Mesendoderm (in vitro differentiated cells): ENCODE data around the gene RIT2.

Experiments
- DNase-seq: peaks from one replicate; pipeline ENCODE4 v3.0.0; 2013
- H2AK5ac ChIP-seq: 2 replicates; pipeline ENCODE4 v1.6.1; 2013; ENCODE audit warnings: low read length, inconsistent platforms
- H2BK120ac ChIP-seq: 2 replicates; pipeline ENCODE4 v1.6.1; 2013; ENCODE audit warnings: low read depth, mild to moderate bottlenecking, low read length, moderate library complexity, mixed read lengths
- H2BK15ac ChIP-seq: replicated peaks from 2 replicates; pipeline ENCODE4 v1.6.1; 2013; ENCODE audit warnings: low read depth, mild to moderate bottlenecking, moderate library complexity
- H2BK5ac ChIP-seq: 2 replicates; pipeline ENCODE4 v1.6.1; 2013; ENCODE audit warnings: low read length, inconsistent platforms
- H3K18ac ChIP-seq: 2 replicates; pipeline ENCODE4 v1.6.1; 2013; ENCODE audit warnings: mild to moderate bottlenecking, low read length, mixed read lengths
- H3K23ac ChIP-seq: one replicate; pipeline ENCODE4 v1.6.1; 2013; ENCODE audit warnings: low read length
- H3K27ac ChIP-seq: 2 replicates; pipeline ENCODE4 v1.5.1; 2013; ENCODE audit warnings: low read depth, mild to moderate bottlenecking, inconsistent platforms, low read length, moderate library complexity
- H3K27me3 ChIP-seq: 2 replicates; pipeline ENCODE4 v1.6.1; 2013; ENCODE audit warnings: low read length, control low read depth, mild to moderate bottlenecking, inconsistent platforms; ENCODE audit not compliant: insufficient read depth, poor library complexity
- H3K36me3 ChIP-seq: 2 replicates; pipeline ENCODE4 v1.6.1; 2013; ENCODE audit warnings: low read length, inconsistent platforms; ENCODE audit not compliant: control insufficient read depth, insufficient read depth
- H3K4ac ChIP-seq: one replicate; pipeline ENCODE4 v1.6.1; 2013; ENCODE audit warnings: low read depth, mild to moderate bottlenecking, low read length, moderate library complexity
- H3K4me1 ChIP-seq: 2 replicates; pipeline ENCODE4 v1.6.1; 2013; ENCODE audit warnings: low read depth, low read length, inconsistent platforms; ENCODE audit not compliant: control insufficient read depth
- H3K4me2 ChIP-seq: 2 replicates; pipeline ENCODE4 v1.6.1; 2013; ENCODE audit warnings: low read length
- H3K4me3 ChIP-seq: 2 replicates; pipeline ENCODE4 v1.5.1; 2013; ENCODE audit warnings: mild to moderate bottlenecking, low read length
- H3K56ac ChIP-seq: one replicate; pipeline ENCODE4 v1.6.1; 2013; ENCODE audit warnings: low read length
- H3K79me1 ChIP-seq: 2 replicates; pipeline ENCODE4 v1.6.1; 2013; ENCODE audit warnings: low read length, inconsistent platforms
- H3K79me2 ChIP-seq: 2 replicates; pipeline ENCODE4 v1.6.1; 2013; ENCODE audit warnings: mild to moderate bottlenecking, low read length; ENCODE audit not compliant: control insufficient read depth, insufficient read depth
- H3K9ac ChIP-seq: 2 replicates; pipeline ENCODE4 v1.6.1; 2013; ENCODE audit warnings: low read length, inconsistent platforms
- H4K5ac ChIP-seq: one replicate; pipeline ENCODE4 v1.6.1; 2013; ENCODE audit warnings: low read length
- H4K8ac ChIP-seq: one replicate; pipeline ENCODE4 v1.6.1; 2013; ENCODE audit warnings: low read depth, mild to moderate bottlenecking, control low read depth, low read length, moderate library complexity
- WGBS: extraction: QIAGEN DNeasy Blood & Tissue Kit; methylation state at CpG from one replicate; pipeline ENCODE4 v1.1.7; 2013; ENCODE audit warnings: low lambda C conversion rate, missing lambda C conversion rate; ENCODE audit not compliant: insufficient coverage; ENCODE audit errors: extremely low coverage; 5-methylcytosine and 5-hydroxymethylcytosine counted together

The RIT2 gene

GRCh38 chr18:42814618-42815017 is 300.9 kb downstream of the RIT2 start:
- H3K4ac ChIP-seq, result no peak overlapping the region
- no peak overlapping the region for H2BK5ac ChIP-seq
- H3K4me1 ChIP-seq, result no peaks in the 10 kb centered on the region
- no peak overlapping the region for H2AK5ac ChIP-seq
- DNase-seq, result no peak
- H3K4me2 ChIP-seq, result no peak overlapping the region
- no peak overlapping the region for H3K9ac ChIP-seq
- no peak overlapping the region for H3K23ac ChIP-seq
- H2BK15ac ChIP-seq, result no peak overlapping the region
- H4K5ac ChIP-seq, result no peak overlapping the region
- no peak overlapping the region for H3K56ac ChIP-seq
- no peak overlapping the region for H3K18ac ChIP-seq
- no peak overlapping the region for H2BK120ac ChIP-seq
- no peak overlapping the region for H3K27ac ChIP-seq
- WGBS, result no CpG with 5 or more reads among the region's 4 CpGs
- no peak overlapping the region for H3K4me3 ChIP-seq
- no peaks in the 10 kb centered on the region for H3K27me3 ChIP-seq
- H4K8ac ChIP-seq, result no peak overlapping the region
- H3K79me1 ChIP-seq, result no peaks in the 10 kb centered on the region
- no peaks in the 10 kb centered on the region for H3K79me2 ChIP-seq
- no peaks in the 10 kb centered on the region for H3K36me3 ChIP-seq

DNA sequence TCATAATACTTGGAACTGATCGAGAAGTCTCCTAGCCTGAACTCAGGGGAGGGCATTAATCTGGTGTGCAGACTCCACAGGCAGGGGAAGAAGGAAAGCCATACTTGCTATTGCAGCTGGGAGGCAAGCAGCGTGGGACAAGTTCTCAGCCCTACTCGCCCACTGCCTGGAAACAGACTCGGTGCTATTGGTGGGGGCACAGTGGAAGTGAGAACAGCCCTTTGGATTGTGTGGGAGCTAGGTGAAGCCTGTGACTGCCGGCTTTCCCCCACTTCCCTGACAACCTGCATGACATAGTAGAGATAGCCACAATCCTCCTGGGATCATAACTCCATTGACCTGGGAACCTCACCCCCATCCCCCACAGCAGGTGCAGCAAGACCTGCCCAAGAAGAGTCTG is 301.3 kb downstream of the RIT2 start:
- Histone ChIP-seq H3K79me1 (no peaks in the 10 kb centered on the region), H3K27ac (no peak overlapping the region), H3K56ac (no peak overlapping the region), H4K8ac (no peak overlapping the region), H3K4ac (no peak overlapping the region), H2AK5ac (no peak overlapping the region), H3K36me3 (no peaks in the 10 kb centered on the region), H2BK120ac (no peak overlapping the region), H3K4me1 (no peaks in the 10 kb centered on the region), H3K23ac (no peak overlapping the region), H3K4me2 (no peak overlapping the region), H3K27me3 (no peaks in the 10 kb centered on the region), H3K9ac (no peak overlapping the region), H3K18ac (no peak overlapping the region), H2BK5ac (no peak overlapping the region), H2BK15ac (no peak overlapping the region), H3K79me2 (no peaks in the 10 kb centered on the region), H3K4me3 (no peak overlapping the region), H4K5ac (no peak overlapping the region)
- DNase-seq, result no peak
- WGBS, result no CpG with 5 or more reads among the region's 5 CpGs

DNA sequence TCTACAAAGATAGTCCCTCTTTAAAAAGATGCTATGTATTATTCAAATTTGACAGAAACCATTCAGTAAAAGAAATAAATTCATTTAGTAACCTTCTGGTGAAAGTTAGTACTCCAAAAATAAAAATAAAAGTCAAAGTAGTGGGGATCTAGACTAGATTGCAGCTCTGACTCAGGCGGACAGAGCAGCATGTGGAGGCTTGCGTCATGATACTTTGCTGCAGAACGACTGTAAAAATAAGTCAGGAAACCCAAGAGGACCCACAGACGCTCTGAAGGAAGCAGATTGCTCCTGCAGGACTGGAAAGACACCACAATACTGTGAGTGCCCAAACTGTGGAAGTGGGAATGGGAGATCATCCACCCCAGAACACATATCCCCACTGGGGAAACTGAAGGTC is 301.9 kb downstream of the RIT2 start:
- H3K4me3 ChIP-seq, result no peak overlapping the region
- no peak overlapping the region for H3K56ac ChIP-seq
- DNase-seq, result no peak
- no peak overlapping the region for H2BK15ac ChIP-seq
- no peaks in the 10 kb centered on the region for H3K79me2 ChIP-seq
- H3K4ac ChIP-seq, result no peak overlapping the region
- no peak overlapping the region for H3K9ac ChIP-seq
- no peak overlapping the region for H2BK120ac ChIP-seq
- H4K8ac ChIP-seq, result no peak overlapping the region
- WGBS, result no CpG with 5 or more reads among the region's 4 CpGs
- no peak overlapping the region for H3K27ac ChIP-seq
- no peak overlapping the region for H2BK5ac ChIP-seq
- H3K27me3 ChIP-seq, result no peaks in the 10 kb centered on the region
- no peak overlapping the region for H3K4me2 ChIP-seq
- H3K36me3 ChIP-seq, result no peaks in the 10 kb centered on the region
- H3K23ac ChIP-seq, result no peak overlapping the region
- H4K5ac ChIP-seq, result no peak overlapping the region
- H2AK5ac ChIP-seq, result no peak overlapping the region
- H3K79me1 ChIP-seq, result no peaks in the 10 kb centered on the region
- H3K18ac ChIP-seq, result peak overlapping the region; percentile 64
- H3K4me1 ChIP-seq, result no peaks in the 10 kb centered on the region

DNA sequence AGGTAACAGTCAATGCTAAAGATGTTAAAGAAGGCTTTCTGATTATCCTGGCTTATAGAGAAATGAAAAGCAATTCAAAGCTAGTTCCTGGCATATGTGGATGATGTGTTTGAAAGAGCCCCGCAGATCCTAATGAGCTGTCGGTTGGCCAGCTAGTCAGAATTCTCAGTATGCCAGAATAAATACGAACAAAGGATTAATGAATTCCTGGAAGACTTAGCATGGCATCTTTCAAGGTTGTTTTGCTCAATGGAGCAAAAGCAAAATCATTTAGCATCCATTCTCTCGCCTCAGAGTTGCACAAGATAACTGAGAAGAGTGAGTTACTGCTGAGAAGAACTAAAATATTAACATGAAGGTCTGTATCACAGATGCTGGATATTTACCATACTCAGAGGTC is 307.6 kb downstream of the RIT2 start:
- no peak overlapping the region for H4K5ac ChIP-seq
- WGBS, result no CpG with 5 or more reads among the region's 4 CpGs
- H2BK15ac ChIP-seq, result no peak overlapping the region
- no peak overlapping the region for H3K23ac ChIP-seq
- no peak overlapping the region for H2AK5ac ChIP-seq
- DNase-seq, result no peak
- no peak overlapping the region for H2BK5ac ChIP-seq
- H2BK120ac ChIP-seq, result no peak overlapping the region
- no peak overlapping the region for H3K4me2 ChIP-seq
- no peak overlapping the region for H3K27ac ChIP-seq
- H3K79me1 ChIP-seq, result no peaks in the 10 kb centered on the region
- H3K56ac ChIP-seq, result no peak overlapping the region
- H3K4me3 ChIP-seq, result no peak overlapping the region
- H3K36me3 ChIP-seq, result no peaks in the 10 kb centered on the region
- no peaks in the 10 kb centered on the region for H3K79me2 ChIP-seq
- H3K9ac ChIP-seq, result no peak overlapping the region
- H4K8ac ChIP-seq, result no peak overlapping the region
- no peak overlapping the region for H3K18ac ChIP-seq
- no peak overlapping the region for H3K4ac ChIP-seq
- no peaks in the 10 kb centered on the region for H3K4me1 ChIP-seq
- H3K27me3 ChIP-seq, result no peaks in the 10 kb centered on the region

DNA sequence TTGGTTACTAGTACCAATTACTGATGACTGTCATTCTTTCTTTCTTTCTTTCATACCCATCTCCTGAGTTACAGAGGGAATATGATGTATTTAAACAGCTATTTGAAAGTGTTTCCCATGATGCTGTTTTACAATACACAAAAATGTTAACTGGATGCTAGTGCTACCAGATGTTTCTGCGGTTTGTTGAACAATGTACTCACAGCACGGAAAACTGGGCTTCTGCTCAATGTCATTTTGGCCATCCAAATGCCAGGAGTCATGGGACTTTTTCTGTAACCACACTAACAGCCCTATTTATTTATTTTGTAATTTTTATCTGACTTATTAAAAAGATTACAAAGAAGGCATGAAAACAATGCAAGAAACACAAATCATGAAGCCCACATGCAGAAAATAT is 313.8 kb downstream of the RIT2 start:
- no peaks in the 10 kb centered on the region for H3K36me3 ChIP-seq
- H4K5ac ChIP-seq, result no peak overlapping the region
- no peak for DNase-seq
- H3K9ac ChIP-seq, result no peak overlapping the region
- no peak overlapping the region for H3K4me2 ChIP-seq
- WGBS, result no CpG with 5 or more reads among the region's 2 CpGs
- H3K27ac ChIP-seq, result no peak overlapping the region
- no peak overlapping the region for H4K8ac ChIP-seq
- no peak overlapping the region for H2BK15ac ChIP-seq
- H3K79me2 ChIP-seq, result no peaks in the 10 kb centered on the region
- no peak overlapping the region for H3K23ac ChIP-seq
- no peak overlapping the region for H2BK5ac ChIP-seq
- H3K4me3 ChIP-seq, result no peak overlapping the region
- H3K18ac ChIP-seq, result no peak overlapping the region
- peaks cover 2% of the 10 kb centered on the region for H3K4me1 ChIP-seq
- H3K56ac ChIP-seq, result no peak overlapping the region
- H3K79me1 ChIP-seq, result no peaks in the 10 kb centered on the region
- no peak overlapping the region for H2BK120ac ChIP-seq
- no peak overlapping the region for H3K4ac ChIP-seq
- no peak overlapping the region for H2AK5ac ChIP-seq
- no peaks in the 10 kb centered on the region for H3K27me3 ChIP-seq

- H3K4me3 ChIP-seq, result no peak overlapping the region
- H4K5ac ChIP-seq, result no peak overlapping the region
- H2BK15ac ChIP-seq, result no peak overlapping the region
- H3K4me2 ChIP-seq, result no peak overlapping the region
- no peak overlapping the region for H3K56ac ChIP-seq
- H3K79me1 ChIP-seq, result no peaks in the 10 kb centered on the region
- peaks cover 2% of the 10 kb centered on the region for H3K4me1 ChIP-seq
- peak overlapping the region; percentile 4 for H2BK120ac ChIP-seq
- no peak overlapping the region for H3K4ac ChIP-seq
- H3K18ac ChIP-seq, result no peak overlapping the region
- H3K36me3 ChIP-seq, result no peaks in the 10 kb centered on the region
- H3K79me2 ChIP-seq, result no peaks in the 10 kb centered on the region
- WGBS, result no CpG with 5 or more reads among the region's 1 CpG
- H3K27me3 ChIP-seq, result no peaks in the 10 kb centered on the region
- no peak overlapping the region for H2AK5ac ChIP-seq
- H3K9ac ChIP-seq, result no peak overlapping the region
- DNase-seq, result peak; percentile 78
- no peak overlapping the region for H4K8ac ChIP-seq
- H3K23ac ChIP-seq, result no peak overlapping the region
- no peak overlapping the region for H3K27ac ChIP-seq
- no peak overlapping the region for H2BK5ac ChIP-seq
Measured at GRCh38 chr18:42798606-42799170, 316.8 kb downstream of the RIT2 start.
